OCI-LY7 (cell line): ENCODE results near the gene LRRK1.

Experiments
- CTCF ChIP-seq: fragments of 200-600 bp; sonication (generic); conservative IDR thresholded peaks from 2 replicates; pipeline ENCODE4 v1.5.1; 2014; ENCODE audit warnings: mild to moderate bottlenecking, antibody characterized with exemption, low read length, moderate library complexity, mixed read lengths
- EZH2phosphoT487 ChIP-seq: fragments of 200-600 bp; sonication (generic); IDR thresholded peaks from 2 replicates; pipeline ENCODE4 v1.6.1; 2018; ENCODE audit warnings: low read depth, borderline replicate concordance, mild to moderate bottlenecking, mixed run types, antibody characterized with exemption, low read length, moderate library complexity, mixed read lengths

GRCh38 chr15:100987143-100987542 is 68.0 kb downstream of the LRRK1 start:
- TF ChIP-seq CTCF (no peak), EZH2phosphoT487 (no peak)
